ENCODE results near the gene CLEC3A. TPM values are rescaled to one million over a fixed set of nuclear protein-coding genes. Genes with fewer than 3 reads are reported as not detected.

Gene CLEC3A
- total RNA-seq, 1 experiment from 2014 or later, result not detected

- H3K4me1 Mint-ChIP-seq (ENCODE audit: insufficient read depth, unreplicated experiment), result no peaks in the 10 kb centered on the region
- DNase-seq (ENCODE audit: unreplicated experiment), result no peak
- BruUV-seq (replicated peaks), result no TSS peak
- no peak overlapping the region for H3K27ac Mint-ChIP-seq (ENCODE audit: low read depth, unreplicated experiment)
- intact Hi-C loops (cut with micrococcal nuclease), result no loop called here
- no peaks in the 10 kb centered on the region for H3K36me3 Mint-ChIP-seq (ENCODE audit: insufficient read depth, unreplicated experiment)
- CTCF ChIA-PET, result interaction anchor here (1.2 kb wide), 1 partner anchor 28 kb away, joined by 3 read pairs; no protein-coding TSS in a partner anchor
- no peaks in the 10 kb centered on the region for H3K27me3 Mint-ChIP-seq (ENCODE audit: insufficient read depth, unreplicated experiment)
- H3K4me3 Mint-ChIP-seq (ENCODE audit: unreplicated experiment), result no peak overlapping the region
- POLR2A ChIA-PET, result interaction anchor here (0.6 kb wide), 1 partner anchor 67 kb away, joined by 4 read pairs; no protein-coding TSS in a partner anchor
- TF ChIP-seq CTCF (IDR thresholded peaks at IDR 0.05; ENCODE audit: unreplicated experiment), result no peak
- no peaks in the 10 kb centered on the region for H3K9me3 Mint-ChIP-seq (ENCODE audit: unreplicated experiment)
Measured at GRCh38 chr16:78072275-78072674, 49.9 kb downstream of the CLEC3A start.

GRCh38 chr16:78075800-78076199 lies 53.5 kb downstream of the CLEC3A start:
- POLR2A ChIA-PET, result no interaction called here
- peaks cover 31% of the 10 kb centered on the region for H3K27me3 Mint-ChIP-seq (ENCODE audit: insufficient read depth, unreplicated experiment)
- no peaks in the 10 kb centered on the region for H3K4me1 Mint-ChIP-seq (ENCODE audit: insufficient read depth, unreplicated experiment)

GRCh38 chr16:78081341-78081740 lies 59.0 kb downstream of the CLEC3A start:
- H3K36me3 Mint-ChIP-seq (ENCODE audit: insufficient read depth, unreplicated experiment), result no peaks in the 10 kb centered on the region
- no TSS peak for BruUV-seq (replicated peaks)
- no peaks in the 10 kb centered on the region for H3K4me1 Mint-ChIP-seq (ENCODE audit: insufficient read depth, unreplicated experiment)
- H3K27ac Mint-ChIP-seq (ENCODE audit: low read depth, unreplicated experiment), result no peak overlapping the region
- no peak overlapping the region for H3K4me3 Mint-ChIP-seq (ENCODE audit: unreplicated experiment)
- ChIA-PET CTCF (no interaction called here), POLR2A (interaction anchor here (0.7 to 1.0 kb wide), 2 partner anchors 16 to 516 kb away, joined by 3 read pairs; no protein-coding TSS in a partner anchor)
- H3K27me3 Mint-ChIP-seq (ENCODE audit: insufficient read depth, unreplicated experiment), result peaks cover 62% of the 10 kb centered on the region
- no peaks in the 10 kb centered on the region for H3K9me3 Mint-ChIP-seq (ENCODE audit: unreplicated experiment)
- TF ChIP-seq CTCF (IDR thresholded peaks at IDR 0.05; ENCODE audit: unreplicated experiment), result no peak
- intact Hi-C loops (cut with micrococcal nuclease), result no loop called here
- DNase-seq (ENCODE audit: unreplicated experiment), result no peak

More at GRCh38 chr16:78075800-78076199, 53.5 kb downstream of the CLEC3A start:
- Mint-ChIP-seq H3K36me3 (ENCODE audit: insufficient read depth, unreplicated experiment) (no peaks in the 10 kb centered on the region), H3K27ac (ENCODE audit: low read depth, unreplicated experiment) (no peak overlapping the region), H3K9me3 (ENCODE audit: unreplicated experiment) (no peaks in the 10 kb centered on the region), H3K4me3 (ENCODE audit: unreplicated experiment) (no peak overlapping the region)
- DNase-seq (ENCODE audit: unreplicated experiment), result no peak
- intact Hi-C loops (cut with micrococcal nuclease), result no loop called here
- no TSS peak for BruUV-seq (replicated peaks)
- no peak for TF ChIP-seq CTCF (IDR thresholded peaks at IDR 0.05; ENCODE audit: unreplicated experiment)
- CTCF ChIA-PET, result interaction anchor here (0.7 to 1.5 kb wide), 7 partner anchors 12 to 73 kb away, joined by 3 to 6 read pairs (median 4); partner anchors contain the start of gene WWOX

Other genes with a start within 250 kb of the CLEC3A start
- 0.88 and 1.1 TPM in 2 replicates for gene VAT1L, start 234.0 kb upstream of the CLEC3A start, total RNA-seq (2022)
- gene WWOX, start 77.1 kb downstream of the CLEC3A start, total RNA-seq (2022), result 15.5 and 18.1 TPM in 2 replicates

All from MCF 10A (cell line).